HG03469 (cell line): Measurements from ENCODE around the gene SIX2.
"Not testable (repeated sequence)": the region's sequence is repeated elsewhere in the genome, so short reads cannot be mapped to it uniquely, and the experiment has no call there.

ENCODE experiments used
- ATAC-seq: cut with Tn5 transposase; IDR thresholded peaks from one replicate; pipeline ENCODE4 v1.9.1; 2021; ENCODE audit warnings: mild to moderate bottlenecking, moderate library complexity, moderate number of reproducible peaks; ENCODE audit not compliant: unreplicated experiment

Gene SIX2

GRCh38 chr2:45009303-45009927, at the start of gene SIX2:
Gene SIX2, minus strand, starts transcription at chr2:45009452. Its CDS starts 342 bp downstream, at chr2:45009110.
- no peak for ATAC-seq

GRCh38 chr2:45055162-45055605, 45.9 kb upstream of the SIX2 start:
- ATAC-seq = no peak

- ATAC-seq = no peak
Observed at GRCh38 chr2:45053966-45054365, 44.7 kb upstream of the SIX2 start.

GRCh38 chr2:45052388-45052928, 43.2 kb upstream of the SIX2 start:
- no peak for ATAC-seq

- no peak for ATAC-seq
Observed at GRCh38 chr2:45049569-45050336, 40.5 kb upstream of the SIX2 start.

GRCh38 chr2:45047301-45047700, 38.0 kb upstream of the SIX2 start:
- ATAC-seq = no peak

- no peak for ATAC-seq
Observed at GRCh38 chr2:45046786-45047185, 37.5 kb upstream of the SIX2 start.

- no peak for ATAC-seq
Observed at GRCh38 chr2:45045706-45046105, 36.5 kb upstream of the SIX2 start.

- no peak for ATAC-seq
Observed at GRCh38 chr2:45044916-45045315, 35.7 kb upstream of the SIX2 start.

- ATAC-seq = no peak
Observed at GRCh38 chr2:45043174-45043573, 33.9 kb upstream of the SIX2 start.

- no peak for ATAC-seq
Observed at GRCh38 chr2:45042401-45042800, 33.1 kb upstream of the SIX2 start.

GRCh38 chr2:45040786-45041185, 31.5 kb upstream of the SIX2 start:
- ATAC-seq = no peak

- ATAC-seq = not testable (repeated sequence)
Observed at GRCh38 chr2:45039804-45040203, 30.6 kb upstream of the SIX2 start.

GRCh38 chr2:45038861-45039260, 29.6 kb upstream of the SIX2 start:
- not testable (repeated sequence) for ATAC-seq

GRCh38 chr2:45033302-45033701, 24.1 kb upstream of the SIX2 start:
- ATAC-seq = no peak

GRCh38 chr2:45031028-45031427, 21.8 kb upstream of the SIX2 start:
- no peak for ATAC-seq

GRCh38 chr2:45030553-45030952, 21.3 kb upstream of the SIX2 start:
- no peak for ATAC-seq

- ATAC-seq = no peak
Observed at GRCh38 chr2:45029215-45029614, 20.0 kb upstream of the SIX2 start.

- ATAC-seq = no peak
Observed at GRCh38 chr2:45028276-45028675, 19.0 kb upstream of the SIX2 start.

GRCh38 chr2:45026924-45027450, 17.7 kb upstream of the SIX2 start:
- no peak for ATAC-seq

GRCh38 chr2:45024600-45025291, 15.5 kb upstream of the SIX2 start:
- ATAC-seq = no peak
